Stimulated activated CD8-positive, alpha-beta memory T cell treated with anti-CD3 and anti-CD28 coated beads, Interleukin-12 subunit alpha, Interleukin-12 subunit beta, amount 100 ng/mL, for 1 hour (primary cell): ENCODE measurements around the gene TMC1.

ENCODE experiments used
- DNase-seq: peaks from one replicate; pipeline ENCODE4 v3.0.0-alpha.2; 2020; ENCODE audit warnings: low read depth

The TMC1 gene

GRCh38 chr9:72615931-72616330 lies 94.5 kb downstream of the TMC1 start:
- DNase-seq = no peak

GRCh38 chr9:72618811-72619210 lies 97.4 kb downstream of the TMC1 start:
- no peak for DNase-seq

- DNase-seq = no peak
These were observed 100.8 kb downstream of the TMC1 start for GRCh38 chr9:72622186-72622585.

GRCh38 chr9:72623156-72623555 lies 101.7 kb downstream of the TMC1 start:
- no peak for DNase-seq

GRCh38 chr9:72627147-72627546 lies 105.7 kb downstream of the TMC1 start:
- no peak for DNase-seq

- no peak for DNase-seq
These were observed 106.6 kb downstream of the TMC1 start for GRCh38 chr9:72627956-72628540.

GRCh38 chr9:72633966-72634365 lies 112.6 kb downstream of the TMC1 start:
- DNase-seq = no peak

GRCh38 chr9:72635197-72635596 lies 113.8 kb downstream of the TMC1 start:
- no peak for DNase-seq

GRCh38 chr9:72636621-72637020 lies 115.2 kb downstream of the TMC1 start:
- DNase-seq = no peak

GRCh38 chr9:72643651-72644050 lies 122.2 kb downstream of the TMC1 start:
- no peak for DNase-seq

- no peak for DNase-seq
These were observed 124.7 kb downstream of the TMC1 start for GRCh38 chr9:72646061-72646460.

GRCh38 chr9:72648324-72649126 lies 127.1 kb downstream of the TMC1 start:
- no peak for DNase-seq

- no peak for DNase-seq
These were observed 127.7 kb downstream of the TMC1 start for GRCh38 chr9:72649127-72649442.

GRCh38 chr9:72650206-72650605 lies 128.8 kb downstream of the TMC1 start:
- no peak for DNase-seq

GRCh38 chr9:72656021-72656420 lies 134.6 kb downstream of the TMC1 start:
- DNase-seq = no peak

GRCh38 chr9:72657023-72657422 lies 135.6 kb downstream of the TMC1 start:
- no peak for DNase-seq

- no peak for DNase-seq
These were observed 137.3 kb downstream of the TMC1 start for GRCh38 chr9:72658703-72659102.

- DNase-seq = no peak
These were observed 140.2 kb downstream of the TMC1 start for GRCh38 chr9:72661401-72662135.

GRCh38 chr9:72665421-72665820 lies 144.0 kb downstream of the TMC1 start:
- no peak for DNase-seq

GRCh38 chr9:72667181-72667580 lies 145.8 kb downstream of the TMC1 start:
- DNase-seq = no peak

- no peak for DNase-seq
These were observed 153.6 kb downstream of the TMC1 start for GRCh38 chr9:72674961-72675360.

- DNase-seq = no peak
These were observed 154.2 kb downstream of the TMC1 start for GRCh38 chr9:72675586-72675985.

- DNase-seq = no peak
These were observed 159.3 kb downstream of the TMC1 start for GRCh38 chr9:72680593-72681282.
